Measurements from ENCODE around the gene RAP1GAP2.

The RAP1GAP2 gene

GRCh38 chr17:2936771-2937321, 140.6 kb downstream of the RAP1GAP2 start:
- Histone ChIP-seq H3K36me3 (ENCODE audit: control insufficient read depth in 1 of 2, insufficient read depth in 2 of 2, low read length in 2 of 2) (no peaks in the 10 kb centered on the region), H3K9ac (ENCODE audit: low read depth in 1 of 2, low read length in 2 of 2) (no peak overlapping the region), H3K4me1 (ENCODE audit: control insufficient read depth in 1 of 2, insufficient read depth in 2 of 2, low read length in 2 of 2) (peaks cover 3 to 7% of the 10 kb centered on the region in 2 donors), H3K27ac (ENCODE audit: low read depth, low read length) (no peak overlapping the region), H3K9me3 (ENCODE audit: control insufficient read depth in 1 of 2, low read length in 2 of 2) (no peaks in the 10 kb centered on the region), H3K4me3 (ENCODE audit: low read depth in 1 of 2, low read length in 2 of 2) (no peak overlapping the region), H3K27me3 (ENCODE audit: control insufficient read depth in 1 of 2, insufficient read depth in 2 of 2, low read length in 2 of 2) (no peaks in the 10 kb centered on the region)

- Histone ChIP-seq H3K4me3 (ENCODE audit: low read depth in 1 of 2, low read length in 2 of 2) (no peak overlapping the region), H3K4me1 (ENCODE audit: control insufficient read depth in 1 of 2, insufficient read depth in 2 of 2, low read length in 2 of 2) (peaks cover 0 to 5% of the 10 kb centered on the region in 2 donors), H3K27me3 (ENCODE audit: control insufficient read depth in 1 of 2, insufficient read depth in 2 of 2, low read length in 2 of 2) (no peaks in the 10 kb centered on the region), H3K27ac (ENCODE audit: low read depth, low read length) (no peak overlapping the region), H3K9me3 (ENCODE audit: control insufficient read depth in 1 of 2, low read length in 2 of 2) (no peaks in the 10 kb centered on the region), H3K9ac (ENCODE audit: low read depth in 1 of 2, low read length in 2 of 2) (no peak overlapping the region), H3K36me3 (ENCODE audit: control insufficient read depth in 1 of 2, insufficient read depth in 2 of 2, low read length in 2 of 2) (no peaks in the 10 kb centered on the region)
Observed at GRCh38 chr17:2937331-2938003, 141.2 kb downstream of the RAP1GAP2 start.

- H3K36me3 ChIP-seq (ENCODE audit: control insufficient read depth in 1 of 2, insufficient read depth in 2 of 2, low read length in 2 of 2): no peaks in the 10 kb centered on the region
- no peaks in the 10 kb centered on the region for H3K9me3 ChIP-seq (ENCODE audit: control insufficient read depth in 1 of 2, low read length in 2 of 2)
- no peak overlapping the region for H3K4me3 ChIP-seq (ENCODE audit: low read depth in 1 of 2, low read length in 2 of 2)
- peaks cover 0 to 5% of the 10 kb centered on the region in 2 donors for H3K4me1 ChIP-seq (ENCODE audit: control insufficient read depth in 1 of 2, insufficient read depth in 2 of 2, low read length in 2 of 2)
- H3K27ac ChIP-seq (ENCODE audit: low read depth, low read length): peak overlapping the region; percentile 18
- H3K9ac ChIP-seq (ENCODE audit: low read depth in 1 of 2, low read length in 2 of 2): peak overlapping the region in 1 of 2 donors; percentile 25
- no peaks in the 10 kb centered on the region for H3K27me3 ChIP-seq (ENCODE audit: control insufficient read depth in 1 of 2, insufficient read depth in 2 of 2, low read length in 2 of 2)
Observed at GRCh38 chr17:2939714-2940351, 143.6 kb downstream of the RAP1GAP2 start.

GRCh38 chr17:2940352-2940751, 144.1 kb downstream of the RAP1GAP2 start:
- Histone ChIP-seq H3K27ac (ENCODE audit: low read depth, low read length) (peak overlapping the region; percentile 18), H3K9me3 (ENCODE audit: control insufficient read depth in 1 of 2, low read length in 2 of 2) (no peaks in the 10 kb centered on the region), H3K36me3 (ENCODE audit: control insufficient read depth in 1 of 2, insufficient read depth in 2 of 2, low read length in 2 of 2) (no peaks in the 10 kb centered on the region), H3K4me1 (ENCODE audit: control insufficient read depth in 1 of 2, insufficient read depth in 2 of 2, low read length in 2 of 2) (peaks cover 0 to 5% of the 10 kb centered on the region in 2 donors), H3K9ac (ENCODE audit: low read depth in 1 of 2, low read length in 2 of 2) (peak overlapping the region in 1 of 2 donors; percentile 25), H3K27me3 (ENCODE audit: control insufficient read depth in 1 of 2, insufficient read depth in 2 of 2, low read length in 2 of 2) (no peaks in the 10 kb centered on the region), H3K4me3 (ENCODE audit: low read depth in 1 of 2, low read length in 2 of 2) (no peak overlapping the region)

GRCh38 chr17:2943981-2944380, 147.7 kb downstream of the RAP1GAP2 start:
- no peak overlapping the region for H3K9ac ChIP-seq (ENCODE audit: low read depth in 1 of 2, low read length in 2 of 2)
- no peaks in the 10 kb centered on the region for H3K27me3 ChIP-seq (ENCODE audit: control insufficient read depth in 1 of 2, insufficient read depth in 2 of 2, low read length in 2 of 2)
- peaks cover 0 to 5% of the 10 kb centered on the region in 2 donors for H3K4me1 ChIP-seq (ENCODE audit: control insufficient read depth in 1 of 2, insufficient read depth in 2 of 2, low read length in 2 of 2)
- H3K36me3 ChIP-seq (ENCODE audit: control insufficient read depth in 1 of 2, insufficient read depth in 2 of 2, low read length in 2 of 2): no peaks in the 10 kb centered on the region
- no peak overlapping the region for H3K4me3 ChIP-seq (ENCODE audit: low read depth in 1 of 2, low read length in 2 of 2)
- H3K27ac ChIP-seq (ENCODE audit: low read depth, low read length): no peak overlapping the region
- no peaks in the 10 kb centered on the region for H3K9me3 ChIP-seq (ENCODE audit: control insufficient read depth in 1 of 2, low read length in 2 of 2)

GRCh38 chr17:2945299-2945698, 149.1 kb downstream of the RAP1GAP2 start:
- no peaks in the 10 kb centered on the region for H3K4me1 ChIP-seq (ENCODE audit: control insufficient read depth in 1 of 2, insufficient read depth in 2 of 2, low read length in 2 of 2)
- no peak overlapping the region for H3K4me3 ChIP-seq (ENCODE audit: low read depth in 1 of 2, low read length in 2 of 2)
- no peaks in the 10 kb centered on the region for H3K27me3 ChIP-seq (ENCODE audit: control insufficient read depth in 1 of 2, insufficient read depth in 2 of 2, low read length in 2 of 2)
- H3K36me3 ChIP-seq (ENCODE audit: control insufficient read depth in 1 of 2, insufficient read depth in 2 of 2, low read length in 2 of 2): no peaks in the 10 kb centered on the region
- no peak overlapping the region for H3K9ac ChIP-seq (ENCODE audit: low read depth in 1 of 2, low read length in 2 of 2)
- H3K9me3 ChIP-seq (ENCODE audit: control insufficient read depth in 1 of 2, low read length in 2 of 2): no peaks in the 10 kb centered on the region
- H3K27ac ChIP-seq (ENCODE audit: low read depth, low read length): no peak overlapping the region

- Histone ChIP-seq H3K36me3 (ENCODE audit: control insufficient read depth in 1 of 2, insufficient read depth in 2 of 2, low read length in 2 of 2) (no peaks in the 10 kb centered on the region), H3K9ac (ENCODE audit: low read depth in 1 of 2, low read length in 2 of 2) (no peak overlapping the region), H3K27me3 (ENCODE audit: control insufficient read depth in 1 of 2, insufficient read depth in 2 of 2, low read length in 2 of 2) (no peaks in the 10 kb centered on the region), H3K4me1 (ENCODE audit: control insufficient read depth in 1 of 2, insufficient read depth in 2 of 2, low read length in 2 of 2) (no peaks in the 10 kb centered on the region), H3K4me3 (ENCODE audit: low read depth in 1 of 2, low read length in 2 of 2) (no peak overlapping the region), H3K9me3 (ENCODE audit: control insufficient read depth in 1 of 2, low read length in 2 of 2) (no peaks in the 10 kb centered on the region), H3K27ac (ENCODE audit: low read depth, low read length) (no peak overlapping the region)
Observed at GRCh38 chr17:2946144-2946543, 149.9 kb downstream of the RAP1GAP2 start.

GRCh38 chr17:2947588-2947950, 151.3 kb downstream of the RAP1GAP2 start:
- H3K27me3 ChIP-seq (ENCODE audit: control insufficient read depth in 1 of 2, insufficient read depth in 2 of 2, low read length in 2 of 2): no peaks in the 10 kb centered on the region
- no peaks in the 10 kb centered on the region for H3K9me3 ChIP-seq (ENCODE audit: control insufficient read depth in 1 of 2, low read length in 2 of 2)
- no peak overlapping the region for H3K9ac ChIP-seq (ENCODE audit: low read depth in 1 of 2, low read length in 2 of 2)
- H3K36me3 ChIP-seq (ENCODE audit: control insufficient read depth in 1 of 2, insufficient read depth in 2 of 2, low read length in 2 of 2): no peaks in the 10 kb centered on the region
- no peaks in the 10 kb centered on the region for H3K4me1 ChIP-seq (ENCODE audit: control insufficient read depth in 1 of 2, insufficient read depth in 2 of 2, low read length in 2 of 2)
- H3K27ac ChIP-seq (ENCODE audit: low read depth, low read length): no peak overlapping the region
- no peak overlapping the region for H3K4me3 ChIP-seq (ENCODE audit: low read depth in 1 of 2, low read length in 2 of 2)

- Histone ChIP-seq H3K27me3 (ENCODE audit: control insufficient read depth in 1 of 2, insufficient read depth in 2 of 2, low read length in 2 of 2) (no peaks in the 10 kb centered on the region), H3K9ac (ENCODE audit: low read depth in 1 of 2, low read length in 2 of 2) (no peak overlapping the region), H3K4me3 (ENCODE audit: low read depth in 1 of 2, low read length in 2 of 2) (no peak overlapping the region), H3K4me1 (ENCODE audit: control insufficient read depth in 1 of 2, insufficient read depth in 2 of 2, low read length in 2 of 2) (no peaks in the 10 kb centered on the region), H3K9me3 (ENCODE audit: control insufficient read depth in 1 of 2, low read length in 2 of 2) (no peaks in the 10 kb centered on the region), H3K36me3 (ENCODE audit: control insufficient read depth in 1 of 2, insufficient read depth in 2 of 2, low read length in 2 of 2) (no peaks in the 10 kb centered on the region), H3K27ac (ENCODE audit: low read depth, low read length) (no peak overlapping the region)
Observed at GRCh38 chr17:2947996-2948550, 151.8 kb downstream of the RAP1GAP2 start.

GRCh38 chr17:2948721-2949468, 152.7 kb downstream of the RAP1GAP2 start:
- Histone ChIP-seq H3K9ac (ENCODE audit: low read depth in 1 of 2, low read length in 2 of 2) (no peak overlapping the region), H3K9me3 (ENCODE audit: control insufficient read depth in 1 of 2, low read length in 2 of 2) (no peaks in the 10 kb centered on the region), H3K27me3 (ENCODE audit: control insufficient read depth in 1 of 2, insufficient read depth in 2 of 2, low read length in 2 of 2) (no peaks in the 10 kb centered on the region), H3K4me3 (ENCODE audit: low read depth in 1 of 2, low read length in 2 of 2) (no peak overlapping the region), H3K36me3 (ENCODE audit: control insufficient read depth in 1 of 2, insufficient read depth in 2 of 2, low read length in 2 of 2) (no peaks in the 10 kb centered on the region), H3K27ac (ENCODE audit: low read depth, low read length) (no peak overlapping the region), H3K4me1 (ENCODE audit: control insufficient read depth in 1 of 2, insufficient read depth in 2 of 2, low read length in 2 of 2) (no peaks in the 10 kb centered on the region)

Data from duodenal mucosa (tissue), 2 donors.